ENCODE data around the gene RNU2-1.
"Not testable (repeated sequence)": the region's sequence is repeated elsewhere in the genome, so short reads cannot be mapped to it uniquely, and the experiment has no call there.

Gene RNU2-1

DNA sequence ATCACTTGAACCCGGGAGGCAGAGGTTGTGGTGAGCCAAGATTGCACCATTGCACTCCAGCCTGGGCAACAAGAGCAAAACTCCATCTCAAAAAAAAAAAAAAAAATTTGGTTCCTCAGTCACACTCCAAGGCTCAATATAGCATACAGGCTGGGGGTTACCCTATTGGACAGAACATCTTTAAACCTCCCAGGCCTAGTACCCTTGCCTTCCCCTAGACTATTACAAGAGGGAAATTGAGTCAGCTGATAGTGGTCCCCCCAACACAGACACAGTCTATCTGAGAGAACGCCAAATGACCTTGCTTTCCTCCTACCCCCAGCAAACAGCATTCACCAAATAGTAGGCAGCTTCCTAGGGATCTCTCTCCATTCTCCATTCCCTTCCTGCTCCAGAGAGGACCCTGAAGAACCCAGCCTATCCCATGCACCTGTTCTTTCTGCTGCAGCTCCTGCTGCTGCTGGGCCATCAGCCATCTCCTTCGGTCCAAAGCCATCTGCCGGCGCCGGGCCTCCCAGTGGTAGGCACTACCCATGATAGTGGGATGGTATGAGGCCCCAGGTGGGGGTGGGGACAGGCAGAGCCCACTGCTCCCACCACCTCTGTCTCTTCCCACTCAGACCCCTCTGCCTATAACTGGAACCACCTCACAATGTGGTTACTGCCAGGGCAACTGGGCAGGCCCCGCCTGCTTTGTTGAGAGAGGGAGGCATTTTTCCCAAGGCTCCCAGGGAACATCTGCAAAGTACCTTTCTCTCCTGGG, 5.6 kb downstream of the RNU2-1 start, which contains the start of gene CCDC200:
CCDC200 (minus strand) TSS at position 604 of the 763 bp plus-strand sequence; CDS start at position 535, 69 bp downstream.
- H3K36me3 ChIP-seq (ENCODE audit: insufficient read depth, insufficient read length, low read length): peaks cover 22% of the 10 kb centered on the region
- H3K9me3 ChIP-seq (ENCODE audit: insufficient read depth, low read length); H3K27me3 ChIP-seq (ENCODE audit: insufficient read depth, insufficient read length); H3K4me1 ChIP-seq (ENCODE audit: insufficient read depth, insufficient read length); H3K4me3 ChIP-seq (ENCODE audit: insufficient read length, low read depth); DNase-seq (ENCODE audit: low read depth, low spot score); H3K9ac ChIP-seq (ENCODE audit: insufficient read length, low read depth): not testable (repeated sequence)

- Histone ChIP-seq H3K4me1 (ENCODE audit: insufficient read depth, insufficient read length) (no peaks in the 10 kb centered on the region), H3K36me3 (ENCODE audit: insufficient read depth, insufficient read length, low read length) (peaks cover 24% of the 10 kb centered on the region), H3K27me3 (ENCODE audit: insufficient read depth, insufficient read length) (no peaks in the 10 kb centered on the region), H3K4me3 (ENCODE audit: insufficient read length, low read depth) (no peak overlapping the region), H3K9ac (ENCODE audit: insufficient read length, low read depth) (no peak overlapping the region), H3K9me3 (ENCODE audit: insufficient read depth, low read length) (no peaks in the 10 kb centered on the region)
- no peak for TF ChIP-seq ZNF274 (IDR thresholded peaks at IDR 0.05; ENCODE audit: low read depth, low read length)
- no peak for TF ChIP-seq YY1 (IDR thresholded peaks at IDR 0.05; ENCODE audit: insufficient read depth, insufficient read length)
- no peak for TF ChIP-seq SUZ12 (IDR thresholded peaks at IDR 0.05; ENCODE audit: extremely low read depth, insufficient read depth, insufficient read length)
- no peak for DNase-seq (ENCODE audit: low read depth, low spot score)
These were observed 7.4 kb downstream of the RNU2-1 start for GRCh38 chr17:43226393-43226792.

DNA sequence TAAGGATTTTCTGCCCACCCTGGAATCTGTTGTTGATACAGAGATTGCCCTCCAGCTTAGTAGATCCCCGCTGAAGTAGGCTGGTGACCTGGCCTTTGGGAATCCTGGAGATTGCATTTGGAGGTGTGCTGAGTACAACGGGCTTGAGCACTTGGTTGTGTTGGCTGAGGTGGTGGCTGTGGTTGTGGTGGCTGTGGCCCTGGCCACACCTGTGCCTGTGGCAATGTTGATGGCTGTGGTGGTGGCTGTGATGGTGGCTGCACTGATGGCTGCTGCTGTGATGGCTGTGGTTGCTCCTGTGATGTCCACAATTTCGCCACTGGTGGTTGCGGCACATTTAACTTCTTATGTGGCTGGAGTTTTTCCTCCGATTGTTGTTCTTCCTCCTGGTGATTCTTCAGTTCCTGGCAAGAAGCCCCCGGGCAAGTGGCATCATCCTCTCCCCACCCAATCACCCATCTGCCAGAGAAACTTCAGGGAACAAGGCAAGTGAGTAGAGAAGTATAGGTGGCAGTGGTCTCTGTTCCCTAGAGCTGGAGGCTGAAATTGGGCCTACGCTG, 9.6 kb downstream of the RNU2-1 start:
- Histone ChIP-seq H3K4me3 (ENCODE audit: insufficient read length, low read depth) (no peak overlapping the region), H3K9ac (ENCODE audit: insufficient read length, low read depth) (no peak overlapping the region), H3K36me3 (ENCODE audit: insufficient read depth, insufficient read length, low read length) (peaks cover 36% of the 10 kb centered on the region), H3K9me3 (ENCODE audit: insufficient read depth, low read length) (no peaks in the 10 kb centered on the region), H3K4me1 (ENCODE audit: insufficient read depth, insufficient read length) (no peaks in the 10 kb centered on the region), H3K27me3 (ENCODE audit: insufficient read depth, insufficient read length) (no peaks in the 10 kb centered on the region)
- DNase-seq (ENCODE audit: low read depth, low spot score): no peak
- TF ChIP-seq SUZ12 (IDR thresholded peaks at IDR 0.05; ENCODE audit: extremely low read depth, insufficient read depth, insufficient read length) (no peak), ZNF274 (IDR thresholded peaks at IDR 0.05; ENCODE audit: low read depth, low read length) (no peak), YY1 (IDR thresholded peaks at IDR 0.05; ENCODE audit: insufficient read depth, insufficient read length) (no peak)

- no peak for DNase-seq (ENCODE audit: low read depth, low spot score)
- no peak for TF ChIP-seq YY1 (IDR thresholded peaks at IDR 0.05; ENCODE audit: insufficient read depth, insufficient read length)
- TF ChIP-seq ZNF274 (IDR thresholded peaks at IDR 0.05; ENCODE audit: low read depth, low read length): no peak
- no peak for TF ChIP-seq SUZ12 (IDR thresholded peaks at IDR 0.05; ENCODE audit: extremely low read depth, insufficient read depth, insufficient read length)
- H3K36me3 ChIP-seq (ENCODE audit: insufficient read depth, insufficient read length, low read length): peaks cover 57% of the 10 kb centered on the region
These were observed 13.2 kb downstream of the RNU2-1 start for GRCh38 chr17:43220511-43221125.

DNA sequence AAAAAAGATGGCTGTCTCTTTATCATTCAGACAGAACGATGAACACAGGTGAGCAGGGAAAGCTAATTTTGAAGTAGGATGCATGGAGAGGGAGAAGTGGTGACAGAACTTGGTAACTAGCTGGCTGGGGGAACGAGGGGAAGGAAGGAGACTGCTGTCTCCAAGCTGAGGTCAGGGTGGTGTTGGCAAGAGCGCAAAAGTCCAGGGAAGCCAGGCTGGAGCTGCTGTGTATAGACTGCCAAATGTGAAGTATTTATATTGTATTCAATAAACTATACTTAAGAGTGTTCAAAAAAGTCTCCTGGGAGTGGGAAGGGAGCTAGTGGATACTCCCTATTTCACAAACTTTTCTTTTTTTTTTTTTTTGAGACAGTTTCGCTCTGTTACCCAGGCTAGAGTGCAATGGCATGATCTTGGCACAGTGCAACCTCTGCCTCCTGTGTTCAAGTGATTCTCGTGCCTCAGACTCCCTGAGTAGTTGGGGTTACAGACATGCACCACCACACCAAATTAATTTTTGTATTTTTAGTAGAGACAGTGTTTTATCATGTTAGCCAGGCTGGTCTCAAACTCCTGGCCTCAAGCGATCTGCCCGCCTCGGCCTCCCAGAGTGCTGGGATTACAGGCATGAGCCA, 13.9 kb downstream of the RNU2-1 start:
- no peak for DNase-seq (ENCODE audit: low read depth, low spot score)
- TF ChIP-seq ZNF274 (IDR thresholded peaks at IDR 0.05; ENCODE audit: low read depth, low read length): no peak
- TF ChIP-seq SUZ12 (IDR thresholded peaks at IDR 0.05; ENCODE audit: extremely low read depth, insufficient read depth, insufficient read length): no peak
- TF ChIP-seq YY1 (IDR thresholded peaks at IDR 0.05; ENCODE audit: insufficient read depth, insufficient read length): no peak
- Histone ChIP-seq H3K4me1 (ENCODE audit: insufficient read depth, insufficient read length) (no peaks in the 10 kb centered on the region), H3K9me3 (ENCODE audit: insufficient read depth, low read length) (no peaks in the 10 kb centered on the region), H3K4me3 (ENCODE audit: insufficient read length, low read depth) (no peak overlapping the region), H3K27me3 (ENCODE audit: insufficient read depth, insufficient read length) (no peaks in the 10 kb centered on the region), H3K9ac (ENCODE audit: insufficient read length, low read depth) (no peak overlapping the region), H3K36me3 (ENCODE audit: insufficient read depth, insufficient read length, low read length) (peaks cover 63% of the 10 kb centered on the region)

More at GRCh38 chr17:43220511-43221125, 13.2 kb downstream of the RNU2-1 start:
- Histone ChIP-seq H3K4me3 (ENCODE audit: insufficient read length, low read depth) (no peak overlapping the region), H3K4me1 (ENCODE audit: insufficient read depth, insufficient read length) (no peaks in the 10 kb centered on the region), H3K9me3 (ENCODE audit: insufficient read depth, low read length) (no peaks in the 10 kb centered on the region), H3K9ac (ENCODE audit: insufficient read length, low read depth) (no peak overlapping the region), H3K27me3 (ENCODE audit: insufficient read depth, insufficient read length) (no peaks in the 10 kb centered on the region)

- TF ChIP-seq YY1 (IDR thresholded peaks at IDR 0.05; ENCODE audit: insufficient read depth, insufficient read length): no peak
- TF ChIP-seq SUZ12 (IDR thresholded peaks at IDR 0.05; ENCODE audit: extremely low read depth, insufficient read depth, insufficient read length): no peak
- no peak for TF ChIP-seq ZNF274 (IDR thresholded peaks at IDR 0.05; ENCODE audit: low read depth, low read length)
- no peaks in the 10 kb centered on the region for H3K27me3 ChIP-seq (ENCODE audit: insufficient read depth, insufficient read length)
- peaks cover 59% of the 10 kb centered on the region for H3K36me3 ChIP-seq (ENCODE audit: insufficient read depth, insufficient read length, low read length)
- no peak overlapping the region for H3K9ac ChIP-seq (ENCODE audit: insufficient read length, low read depth)
- H3K4me1 ChIP-seq (ENCODE audit: insufficient read depth, insufficient read length): no peaks in the 10 kb centered on the region
- no peak overlapping the region for H3K4me3 ChIP-seq (ENCODE audit: insufficient read length, low read depth)
- no peak for DNase-seq (ENCODE audit: low read depth, low spot score)
- H3K9me3 ChIP-seq (ENCODE audit: insufficient read depth, low read length): no peaks in the 10 kb centered on the region
These were observed 14.8 kb downstream of the RNU2-1 start for GRCh38 chr17:43219001-43219400.

GRCh38 chr17:43217614-43218087, 16.1 kb downstream of the RNU2-1 start:
- Histone ChIP-seq H3K4me3 (ENCODE audit: insufficient read length, low read depth) (no peak overlapping the region), H3K27me3 (ENCODE audit: insufficient read depth, insufficient read length) (no peaks in the 10 kb centered on the region), H3K9ac (ENCODE audit: insufficient read length, low read depth) (no peak overlapping the region), H3K36me3 (ENCODE audit: insufficient read depth, insufficient read length, low read length) (peaks cover 59% of the 10 kb centered on the region), H3K9me3 (ENCODE audit: insufficient read depth, low read length) (no peaks in the 10 kb centered on the region), H3K4me1 (ENCODE audit: insufficient read depth, insufficient read length) (no peaks in the 10 kb centered on the region)
- TF ChIP-seq YY1 (IDR thresholded peaks at IDR 0.05; ENCODE audit: insufficient read depth, insufficient read length) (no peak), SUZ12 (IDR thresholded peaks at IDR 0.05; ENCODE audit: extremely low read depth, insufficient read depth, insufficient read length) (no peak), ZNF274 (IDR thresholded peaks at IDR 0.05; ENCODE audit: low read depth, low read length) (no peak)
- no peak for DNase-seq (ENCODE audit: low read depth, low spot score)
